Fibroblast of skin of right quadriceps (primary cell): ENCODE data around the gene KHNYN.

ENCODE experiments used
- DNase-seq: peaks from one replicate; pipeline ENCODE4 v3.0.0-alpha.2; 2013

KHNYN gene

GRCh38 chr14:24401810-24402702, 27.7 kb upstream of the KHNYN start:
- DNase-seq: no peak

GRCh38 chr14:24403294-24403998, 26.3 kb upstream of the KHNYN start:
- peak; percentile 34 for DNase-seq

GRCh38 chr14:24404814-24405213, 24.9 kb upstream of the KHNYN start:
- no peak for DNase-seq

GRCh38 chr14:24406416-24406815, 23.3 kb upstream of the KHNYN start:
- no peak for DNase-seq

GRCh38 chr14:24407608-24408325, 22.0 kb upstream of the KHNYN start:
- no peak for DNase-seq

- DNase-seq: no peak
Observed at GRCh38 chr14:24408764-24409163, 21.0 kb upstream of the KHNYN start.

- DNase-seq: no peak
Observed at GRCh38 chr14:24409192-24409591, 20.6 kb upstream of the KHNYN start.

GRCh38 chr14:24409956-24410355, 19.8 kb upstream of the KHNYN start:
- DNase-seq: no peak

GRCh38 chr14:24411443-24412389, 18.0 kb upstream of the KHNYN start:
- peak; percentile 50 for DNase-seq

- DNase-seq: no peak
Observed at GRCh38 chr14:24414077-24414476, 15.7 kb upstream of the KHNYN start.

GRCh38 chr14:24414732-24415420, 14.9 kb upstream of the KHNYN start:
- DNase-seq: no peak

GRCh38 chr14:24415421-24416253, 14.1 kb upstream of the KHNYN start:
- no peak for DNase-seq

- DNase-seq: no peak
Observed at GRCh38 chr14:24416254-24416931, 13.4 kb upstream of the KHNYN start.

- no peak for DNase-seq
Observed at GRCh38 chr14:24416932-24417619, 12.7 kb upstream of the KHNYN start.

- DNase-seq: no peak
Observed at GRCh38 chr14:24417832-24418491, 11.8 kb upstream of the KHNYN start.

- no peak for DNase-seq
Observed at GRCh38 chr14:24418492-24418873, 11.3 kb upstream of the KHNYN start.

GRCh38 chr14:24422261-24422660, 7.5 kb upstream of the KHNYN start:
- no peak for DNase-seq

- no peak for DNase-seq
Observed at GRCh38 chr14:24422694-24423601, 6.8 kb upstream of the KHNYN start.
